IPS DF 4.7 (cell line): ENCODE data around the gene PTGFRN.

Source experiments
- DNase-seq: peaks from one replicate; pipeline ENCODE4 v3.0.0-alpha.2; 2013; ENCODE audit warnings: low spot score; ENCODE audit errors: extremely low read depth

The PTGFRN gene

GRCh38 chr1:116942344-116942743, 32.6 kb downstream of the PTGFRN start:
- DNase-seq: no peak

- no peak for DNase-seq
Observed at GRCh38 chr1:116943438-116943837, 33.7 kb downstream of the PTGFRN start.

GRCh38 chr1:116944613-116945012, 34.9 kb downstream of the PTGFRN start:
- DNase-seq: no peak

GRCh38 chr1:116945421-116945820, 35.7 kb downstream of the PTGFRN start:
- DNase-seq: no peak

GRCh38 chr1:116945996-116946395, 36.3 kb downstream of the PTGFRN start:
- no peak for DNase-seq

GRCh38 chr1:116947092-116947860, 37.6 kb downstream of the PTGFRN start:
- DNase-seq: no peak

- no peak for DNase-seq
Observed at GRCh38 chr1:116948046-116948445, 38.3 kb downstream of the PTGFRN start.

- DNase-seq: no peak
Observed at GRCh38 chr1:116948642-116949041, 38.9 kb downstream of the PTGFRN start.

- DNase-seq: no peak
Observed at GRCh38 chr1:116949213-116949985, 39.7 kb downstream of the PTGFRN start.

- no peak for DNase-seq
Observed at GRCh38 chr1:116950517-116951199, 40.9 kb downstream of the PTGFRN start.

- no peak for DNase-seq
Observed at GRCh38 chr1:116951200-116951935, 41.7 kb downstream of the PTGFRN start.

GRCh38 chr1:116952738-116953275, 43.1 kb downstream of the PTGFRN start:
- no peak for DNase-seq

GRCh38 chr1:116954440-116954839, 44.7 kb downstream of the PTGFRN start:
- DNase-seq: no peak

- DNase-seq: no peak
Observed at GRCh38 chr1:116956378-116956777, 46.7 kb downstream of the PTGFRN start.

- DNase-seq: no peak
Observed at GRCh38 chr1:116957646-116958045, 47.9 kb downstream of the PTGFRN start.

- DNase-seq: no peak
Observed at GRCh38 chr1:116958110-116958509, 48.4 kb downstream of the PTGFRN start.

- no peak for DNase-seq
Observed at GRCh38 chr1:116958977-116959376, 49.3 kb downstream of the PTGFRN start.

- DNase-seq: no peak
Observed at GRCh38 chr1:116961606-116962005, 51.9 kb downstream of the PTGFRN start.

- DNase-seq: no peak
Observed at GRCh38 chr1:116962987-116963639, 53.4 kb downstream of the PTGFRN start.

- no peak for DNase-seq
Observed at GRCh38 chr1:116966791-116967190, 57.1 kb downstream of the PTGFRN start.

- no peak for DNase-seq
Observed at GRCh38 chr1:116968724-116969123, 59.0 kb downstream of the PTGFRN start.
